GM21390 (cell line): Measurements from ENCODE around the gene VPS41.
"Not testable (repeated sequence)": the region's sequence is repeated elsewhere in the genome, so short reads cannot be mapped to it uniquely, and the experiment has no call there.

ENCODE experiments used
- ATAC-seq: cut with Tn5 transposase; IDR thresholded peaks from one replicate; pipeline ENCODE4 v1.9.1; 2021; ENCODE audit not compliant: unreplicated experiment

The VPS41 gene

GRCh38 chr7:38908759-38909335 lies at the start of gene VPS41:
Gene VPS41 (minus strand): TSS chr7:38909191. CDS start chr7:38909174, 17 bp downstream.
- ATAC-seq = peak; percentile 98

- no peak for ATAC-seq
Observed at GRCh38 chr7:38955892-38956291, 46.9 kb upstream of the VPS41 start.

- ATAC-seq = no peak
Observed at GRCh38 chr7:38953971-38954370, 45.0 kb upstream of the VPS41 start.

- no peak for ATAC-seq
Observed at GRCh38 chr7:38953227-38953626, 44.2 kb upstream of the VPS41 start.

GRCh38 chr7:38951213-38951612 lies 42.2 kb upstream of the VPS41 start:
- no peak for ATAC-seq

GRCh38 chr7:38950309-38950708 lies 41.3 kb upstream of the VPS41 start:
- ATAC-seq = no peak

- ATAC-seq = not testable (repeated sequence)
Observed at GRCh38 chr7:38947541-38947940, 38.5 kb upstream of the VPS41 start.

GRCh38 chr7:38942431-38943051 lies 33.5 kb upstream of the VPS41 start:
- no peak for ATAC-seq

- ATAC-seq = no peak
Observed at GRCh38 chr7:38940774-38941173, 31.8 kb upstream of the VPS41 start.

GRCh38 chr7:38938589-38938988 lies 29.6 kb upstream of the VPS41 start:
- no peak for ATAC-seq

- ATAC-seq = no peak
Observed at GRCh38 chr7:38938001-38938485, 29.1 kb upstream of the VPS41 start.

GRCh38 chr7:38936641-38937040 lies 27.6 kb upstream of the VPS41 start:
- no peak for ATAC-seq

- ATAC-seq = no peak
Observed at GRCh38 chr7:38934536-38934935, 25.5 kb upstream of the VPS41 start.

- ATAC-seq = no peak
Observed at GRCh38 chr7:38934051-38934450, 25.1 kb upstream of the VPS41 start.

GRCh38 chr7:38932509-38933168 lies 23.6 kb upstream of the VPS41 start:
- ATAC-seq = peak; percentile 84

GRCh38 chr7:38929460-38930171 lies 20.6 kb upstream of the VPS41 start:
- ATAC-seq = no peak

- no peak for ATAC-seq
Observed at GRCh38 chr7:38928506-38928905, 19.5 kb upstream of the VPS41 start.

- ATAC-seq = no peak
Observed at GRCh38 chr7:38927751-38928150, 18.8 kb upstream of the VPS41 start.

- no peak for ATAC-seq
Observed at GRCh38 chr7:38920731-38921130, 11.7 kb upstream of the VPS41 start.

- ATAC-seq = no peak
Observed at GRCh38 chr7:38916396-38916795, 7.4 kb upstream of the VPS41 start.

- no peak for ATAC-seq
Observed at GRCh38 chr7:38909870-38910269, 879 bp upstream of the VPS41 start.

GRCh38 chr7:38907766-38908165 lies 1.2 kb downstream of the VPS41 start:
- ATAC-seq = no peak
